GM18873 (cell line): ENCODE measurements around the gene MICAL2.

Experiments used
- ATAC-seq: cut with Tn5 transposase; IDR thresholded peaks from one replicate; pipeline ENCODE4 v1.9.1; 2021; ENCODE audit warnings: mild to moderate bottlenecking, moderate library complexity, moderate number of reproducible peaks; ENCODE audit not compliant: unreplicated experiment, low FRiP score

The MICAL2 gene

DNA sequence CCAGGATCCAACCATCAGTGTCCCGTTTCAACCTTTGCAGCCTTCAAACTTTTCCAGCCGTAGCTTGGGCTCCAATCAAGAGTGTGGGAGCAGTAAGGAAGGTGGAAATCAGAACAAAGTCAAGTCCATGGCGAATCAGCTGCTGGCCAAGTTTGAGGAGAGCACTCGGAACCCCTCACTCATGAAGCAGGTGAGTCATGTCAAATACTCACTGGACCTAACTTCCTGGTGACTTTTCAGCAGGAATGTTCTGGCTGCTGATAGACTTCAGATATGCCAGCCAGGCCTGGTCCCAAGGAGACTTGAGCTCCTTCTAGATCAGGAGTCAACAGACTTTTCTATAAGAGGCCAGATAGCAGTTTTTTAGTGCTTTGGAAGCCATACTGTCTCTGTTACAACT is 129.0 kb downstream of the MICAL2 start:
- no peak for ATAC-seq

DNA sequence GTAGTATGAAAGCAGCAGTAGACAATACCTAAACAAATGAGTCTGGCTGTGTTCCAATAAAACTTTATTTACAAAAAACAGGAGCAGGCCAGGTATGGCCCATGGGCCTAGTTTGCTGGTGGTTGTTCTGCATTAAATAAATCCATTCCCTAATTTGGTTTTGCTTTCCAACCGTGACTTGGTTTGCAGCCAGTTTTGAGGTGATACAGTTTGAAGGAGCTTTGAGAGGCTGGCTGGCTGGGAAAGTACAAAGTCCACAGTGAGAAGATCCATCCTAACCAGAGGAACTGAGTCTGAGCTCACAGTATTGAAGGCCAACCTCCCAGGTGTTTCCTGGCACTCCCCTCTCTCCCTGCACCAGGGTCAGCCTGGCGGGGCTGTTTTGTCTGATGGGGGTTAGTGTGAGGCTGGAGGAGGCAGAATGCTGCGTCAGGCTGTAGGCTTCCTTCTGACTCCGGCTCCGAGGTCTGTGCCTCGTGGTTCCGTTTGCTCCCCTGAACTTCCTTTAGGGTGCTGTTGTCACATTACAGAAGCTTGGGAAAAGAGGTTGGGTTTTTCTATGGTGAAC is 129.5 kb downstream of the MICAL2 start:
- no peak for ATAC-seq

DNA sequence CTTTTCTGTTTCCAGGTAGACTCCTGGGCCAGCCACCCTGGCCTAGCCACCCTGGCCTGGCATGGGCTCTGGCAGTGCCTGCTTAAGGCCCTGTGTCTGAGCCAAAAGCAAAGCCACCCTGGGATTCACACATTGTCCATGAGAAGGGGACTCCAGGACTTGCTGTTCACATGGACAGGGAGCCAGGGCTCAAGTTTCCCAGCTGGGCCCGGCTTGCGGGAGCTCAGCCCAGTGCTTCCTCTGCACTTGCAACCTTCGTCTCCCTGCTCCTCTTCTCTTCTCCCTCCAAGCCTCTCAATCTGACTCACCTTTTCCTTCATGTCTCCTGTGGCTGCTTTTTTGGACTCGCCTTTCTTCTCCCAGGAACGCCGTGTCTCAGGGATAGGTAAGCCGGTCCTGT is 130.3 kb downstream of the MICAL2 start:
- no peak for ATAC-seq

DNA sequence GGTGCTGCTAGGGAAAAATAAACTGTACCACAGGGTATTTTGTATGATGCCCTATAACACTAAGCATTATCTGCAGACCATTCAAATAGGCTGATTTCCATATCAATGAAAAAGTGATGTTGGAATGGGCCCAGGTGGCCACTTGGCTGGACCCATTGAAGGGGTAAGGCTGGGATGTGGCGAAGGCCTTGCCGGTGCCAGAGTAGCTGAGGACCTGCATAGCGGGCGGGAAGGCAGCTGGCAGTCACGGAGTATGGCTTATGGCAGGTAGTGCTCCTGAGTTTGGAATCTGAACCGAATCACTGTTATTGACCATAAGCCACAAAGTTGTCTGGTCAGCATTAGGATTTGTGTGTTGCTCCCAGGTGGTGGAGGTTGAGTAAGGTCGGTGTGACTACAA is 131.0 kb downstream of the MICAL2 start:
- ATAC-seq: no peak

DNA sequence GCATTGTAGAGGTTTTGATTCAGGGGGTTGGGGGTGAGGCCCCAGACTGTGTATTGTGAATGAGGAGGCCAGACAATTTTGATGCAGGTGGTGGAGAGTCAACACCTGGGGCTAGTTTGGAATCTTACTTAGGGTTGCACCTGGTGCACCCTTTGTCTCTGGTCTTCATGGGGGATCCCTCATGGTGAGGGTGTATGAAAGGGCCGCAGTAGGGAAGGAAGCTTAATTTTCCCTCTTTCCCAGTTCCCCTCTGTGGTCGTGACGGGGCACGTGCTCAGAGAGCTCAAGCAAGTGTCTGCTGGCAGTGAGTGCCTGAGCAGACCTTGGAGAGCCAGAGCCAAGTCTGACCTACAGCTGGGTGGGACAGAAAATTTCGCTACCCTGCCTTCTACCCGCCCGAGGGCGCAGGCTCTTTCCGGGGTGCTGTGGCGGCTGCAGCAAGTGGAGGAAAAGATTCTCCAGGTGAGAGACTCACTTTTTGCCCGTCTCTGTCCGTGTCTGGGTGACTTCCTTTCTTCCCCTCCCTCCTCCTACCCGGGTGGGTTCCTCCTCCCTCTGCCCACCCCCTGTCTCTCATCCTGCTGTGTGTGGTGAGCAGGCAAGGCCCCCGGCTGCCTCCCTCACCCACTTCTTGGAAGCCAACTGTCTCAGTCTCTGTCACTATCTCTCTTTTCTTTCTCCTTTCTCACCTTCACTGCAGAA is 131.7 kb downstream of the MICAL2 start:
- ATAC-seq: no peak

DNA sequence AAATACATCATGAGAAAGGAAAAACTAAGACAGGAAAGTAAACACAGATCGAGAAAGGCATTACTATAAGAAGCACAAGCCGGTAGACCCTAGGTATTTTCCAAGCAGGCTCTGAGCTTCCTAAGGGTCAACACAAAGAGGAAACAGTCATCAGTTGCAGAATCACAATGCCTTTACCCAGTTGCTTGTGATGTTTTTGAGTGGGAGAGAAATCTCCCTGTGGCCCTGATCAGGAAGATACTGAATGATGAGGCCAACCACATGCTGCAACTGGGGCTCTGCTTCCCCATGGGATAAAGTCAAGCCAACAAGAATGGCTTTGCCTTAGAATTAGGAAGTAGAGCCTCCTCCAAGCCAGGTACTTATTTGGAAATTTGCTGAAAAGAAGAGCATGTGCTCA is 132.6 kb downstream of the MICAL2 start:
- ATAC-seq: no peak

DNA sequence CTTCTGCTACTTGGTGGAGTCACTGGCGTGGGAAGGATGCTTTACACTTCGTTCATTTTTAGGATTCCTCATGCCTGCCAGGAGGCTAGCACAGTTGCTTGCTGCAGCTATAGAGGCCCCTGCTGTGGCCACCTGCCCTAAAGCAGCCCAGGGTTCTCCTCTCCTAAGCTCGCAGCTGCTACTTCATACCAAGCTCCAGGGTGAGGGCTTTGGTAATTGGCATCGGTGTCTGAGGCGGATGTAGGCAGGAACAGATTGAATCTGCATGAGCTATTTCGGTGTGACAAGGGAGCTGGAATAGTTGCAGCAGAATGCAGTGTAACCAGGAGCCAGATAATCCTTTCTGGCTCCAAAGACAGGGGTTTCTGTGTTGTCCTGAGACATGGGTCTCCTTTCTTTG is 133.1 kb downstream of the MICAL2 start:
- no peak for ATAC-seq

DNA sequence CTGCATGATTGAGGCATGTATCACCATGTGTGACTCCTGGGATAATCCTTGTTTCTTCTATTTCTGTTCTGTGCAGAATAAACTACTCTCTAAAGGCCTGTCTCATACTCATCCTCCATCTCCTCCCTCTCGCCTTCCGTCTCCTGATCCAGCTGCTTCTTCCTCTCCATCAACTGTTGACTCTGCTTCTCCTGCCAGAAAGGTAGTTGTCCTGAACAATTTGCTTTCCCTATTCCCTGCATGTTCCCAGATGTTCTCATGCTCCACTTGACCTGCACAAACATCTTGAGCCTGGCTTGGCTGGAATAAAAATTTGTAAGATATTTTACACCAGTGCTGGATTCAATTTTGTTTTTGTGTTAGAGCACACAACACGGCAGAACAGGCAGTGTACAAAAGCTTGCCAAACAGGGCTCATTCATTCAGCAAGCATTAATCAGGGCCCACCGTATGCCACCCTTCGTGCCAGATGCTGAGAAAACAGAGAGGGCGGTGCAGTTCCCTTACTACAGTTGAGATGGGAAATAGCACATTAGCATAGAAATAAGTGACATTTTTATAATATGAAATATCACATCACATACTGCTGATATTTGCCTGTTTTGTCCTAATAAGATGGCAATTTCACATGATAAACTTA is 133.6 kb downstream of the MICAL2 start:
- no peak for ATAC-seq

DNA sequence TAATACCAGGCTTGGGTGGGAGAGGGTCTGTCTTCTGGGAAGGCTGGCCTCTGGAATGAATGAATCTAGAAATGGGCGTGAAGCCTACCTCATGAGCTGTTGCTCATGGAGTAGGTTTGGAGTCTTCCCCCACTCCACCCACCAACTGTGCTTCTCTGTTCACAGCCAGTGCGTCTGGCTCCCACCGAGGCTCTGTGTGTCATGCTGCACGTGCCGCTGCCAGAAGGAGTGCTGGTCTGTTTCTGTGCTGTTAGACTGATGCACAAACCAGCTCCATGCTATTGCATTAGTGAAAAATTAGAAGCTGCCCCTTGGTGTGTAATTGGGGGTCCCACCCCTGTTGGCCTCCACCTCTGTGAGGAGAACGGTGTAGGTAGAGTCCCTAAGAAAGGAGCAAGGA is 134.7 kb downstream of the MICAL2 start:
- ATAC-seq: no peak

DNA sequence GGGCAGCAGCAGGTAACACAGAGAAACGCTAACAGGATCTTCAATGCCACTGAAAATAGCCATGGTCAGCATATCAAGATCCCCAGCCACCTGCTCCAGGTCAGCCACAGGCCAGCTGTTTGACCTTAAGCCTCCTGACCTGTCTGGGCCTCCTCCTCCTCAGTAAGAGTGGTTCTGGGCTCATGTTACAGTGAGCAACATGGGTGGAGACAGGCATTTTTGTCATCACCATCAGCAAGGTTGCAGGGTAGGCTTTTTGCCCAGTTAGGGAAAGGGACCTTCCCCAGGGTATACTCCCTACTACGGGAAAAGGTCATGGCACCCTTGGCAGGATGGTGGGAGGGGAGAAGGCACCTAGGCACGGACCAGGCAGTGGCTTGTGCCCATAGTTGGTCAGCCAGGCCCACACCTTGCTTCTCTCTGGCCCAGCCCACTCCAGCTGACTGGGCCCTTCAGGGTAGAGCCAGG is 135.2 kb downstream of the MICAL2 start:
- ATAC-seq: no peak

DNA sequence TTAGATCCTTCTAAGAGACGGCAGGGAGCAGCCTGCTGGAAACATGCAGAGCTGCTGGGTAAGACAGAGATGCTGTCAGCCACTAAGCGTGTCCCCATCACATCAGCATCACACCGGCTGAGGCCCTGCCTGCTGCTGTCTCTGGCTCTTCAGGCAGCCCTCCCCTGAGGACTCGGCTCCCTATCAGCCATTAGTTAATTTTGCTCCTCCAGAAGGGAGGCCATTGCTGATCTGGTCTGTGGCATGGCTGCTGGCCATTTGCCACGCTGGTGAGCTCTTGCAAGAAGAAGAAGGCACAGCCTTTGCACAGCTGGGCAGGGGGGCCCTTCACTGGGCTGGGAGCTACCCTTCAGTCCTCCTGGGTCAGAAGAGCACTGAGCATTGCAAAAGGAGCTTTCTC is 135.8 kb downstream of the MICAL2 start:
- no peak for ATAC-seq

DNA sequence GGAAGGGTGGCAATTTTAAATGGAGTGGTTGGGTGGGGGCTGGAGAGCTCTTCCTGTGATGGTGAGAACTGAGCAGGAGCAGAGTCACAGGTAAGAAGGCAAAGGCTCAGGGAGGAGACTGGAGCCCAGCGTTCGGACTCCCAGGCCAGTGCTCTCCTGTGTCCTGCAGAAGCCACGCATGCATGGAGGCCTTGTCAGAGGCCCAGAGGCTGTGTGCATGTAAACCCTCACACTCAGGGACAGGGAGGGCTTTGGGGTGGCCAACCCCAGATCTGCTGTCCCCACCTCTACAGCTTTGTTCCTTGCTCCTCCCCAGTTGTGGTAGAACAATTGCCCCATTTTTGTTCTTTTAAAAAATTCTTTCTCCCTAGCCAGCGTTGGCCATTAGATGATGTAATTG is 136.6 kb downstream of the MICAL2 start:
- no peak for ATAC-seq

DNA sequence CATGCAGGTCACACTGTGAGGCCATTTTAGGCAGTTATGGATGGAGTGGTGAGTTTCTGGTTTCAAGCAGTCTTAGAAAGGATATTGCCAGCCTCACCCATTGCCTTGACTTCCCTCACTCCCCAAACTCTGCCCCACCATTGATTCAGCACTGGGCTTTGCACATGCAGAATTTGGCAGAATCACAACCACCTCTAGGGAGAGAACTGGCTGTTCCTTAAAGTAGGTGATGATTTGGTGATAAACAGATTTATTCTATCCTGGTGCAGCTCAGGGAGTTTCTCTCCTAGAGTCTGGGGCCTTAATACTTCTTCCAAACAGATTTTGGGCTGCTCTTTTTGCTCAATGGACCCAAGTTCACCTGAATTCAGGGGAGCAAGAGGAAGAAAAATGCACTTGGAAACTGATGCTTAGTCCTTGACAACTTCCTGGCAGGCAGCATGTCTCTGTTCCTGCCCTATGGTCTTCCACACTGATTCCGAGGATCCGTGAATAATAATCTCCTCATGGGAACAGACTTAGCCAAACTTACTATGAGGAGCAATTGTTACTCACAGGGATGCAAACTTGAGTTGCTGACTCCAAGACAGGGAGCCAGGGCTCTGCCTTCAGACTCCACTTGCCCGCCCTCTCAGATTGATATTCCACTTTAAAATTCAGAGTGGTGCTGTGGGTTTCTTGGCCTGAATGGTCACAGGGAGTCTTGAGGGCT is 137.3 kb downstream of the MICAL2 start:
- ATAC-seq: no peak

DNA sequence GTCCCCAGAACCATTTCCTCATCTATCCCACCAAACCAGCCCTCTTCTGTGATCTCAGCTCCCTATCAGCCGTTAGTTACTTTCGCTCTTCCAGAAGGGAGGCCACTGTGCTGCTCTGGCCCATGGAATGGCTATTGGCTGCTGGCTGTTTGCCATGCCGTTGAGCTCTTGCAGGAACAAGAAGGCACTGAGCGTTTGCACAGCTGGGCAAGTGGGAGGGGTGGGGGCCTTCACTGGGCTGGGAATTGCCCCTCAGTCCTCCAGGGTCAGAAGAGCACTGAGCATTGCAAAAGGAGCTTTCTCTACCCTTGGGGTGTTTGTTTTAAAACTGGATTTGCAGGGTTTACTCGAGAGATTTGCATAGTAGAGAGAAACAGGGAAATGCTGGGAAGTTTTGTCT is 137.9 kb downstream of the MICAL2 start:
- ATAC-seq: no peak

DNA sequence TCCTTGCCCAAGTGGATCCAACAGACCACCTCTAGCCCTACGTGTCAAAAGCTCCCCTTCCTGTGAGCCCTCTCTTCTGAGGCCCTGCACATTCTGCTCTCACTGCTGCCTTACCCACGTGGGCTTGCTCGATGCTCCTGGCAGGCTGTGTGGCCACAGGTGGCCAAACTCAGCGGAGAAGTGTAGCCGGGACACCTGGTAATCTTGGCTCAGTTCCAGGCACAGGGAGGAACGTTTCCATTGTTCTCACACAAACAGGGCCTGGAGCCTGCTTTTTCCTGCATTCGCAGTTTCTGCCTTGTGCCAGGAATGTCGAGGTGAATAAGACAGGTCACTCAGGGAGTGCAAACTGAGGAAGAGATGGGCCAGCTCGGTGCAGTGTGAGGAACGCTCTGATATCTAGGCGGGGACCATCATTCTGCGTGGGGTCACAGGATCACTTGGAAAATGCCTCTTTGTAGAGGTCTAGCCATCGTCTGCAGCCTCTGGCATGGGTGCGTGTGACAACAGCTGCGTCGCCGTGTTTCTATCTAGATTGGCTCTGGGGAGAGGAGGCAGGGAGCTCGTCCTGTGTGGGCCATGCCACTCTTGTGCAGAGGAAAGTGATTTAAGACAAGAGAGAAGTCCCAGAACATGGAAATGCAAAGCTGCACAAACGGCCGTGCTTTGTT is 139.3 kb downstream of the MICAL2 start:
- ATAC-seq: no peak

DNA sequence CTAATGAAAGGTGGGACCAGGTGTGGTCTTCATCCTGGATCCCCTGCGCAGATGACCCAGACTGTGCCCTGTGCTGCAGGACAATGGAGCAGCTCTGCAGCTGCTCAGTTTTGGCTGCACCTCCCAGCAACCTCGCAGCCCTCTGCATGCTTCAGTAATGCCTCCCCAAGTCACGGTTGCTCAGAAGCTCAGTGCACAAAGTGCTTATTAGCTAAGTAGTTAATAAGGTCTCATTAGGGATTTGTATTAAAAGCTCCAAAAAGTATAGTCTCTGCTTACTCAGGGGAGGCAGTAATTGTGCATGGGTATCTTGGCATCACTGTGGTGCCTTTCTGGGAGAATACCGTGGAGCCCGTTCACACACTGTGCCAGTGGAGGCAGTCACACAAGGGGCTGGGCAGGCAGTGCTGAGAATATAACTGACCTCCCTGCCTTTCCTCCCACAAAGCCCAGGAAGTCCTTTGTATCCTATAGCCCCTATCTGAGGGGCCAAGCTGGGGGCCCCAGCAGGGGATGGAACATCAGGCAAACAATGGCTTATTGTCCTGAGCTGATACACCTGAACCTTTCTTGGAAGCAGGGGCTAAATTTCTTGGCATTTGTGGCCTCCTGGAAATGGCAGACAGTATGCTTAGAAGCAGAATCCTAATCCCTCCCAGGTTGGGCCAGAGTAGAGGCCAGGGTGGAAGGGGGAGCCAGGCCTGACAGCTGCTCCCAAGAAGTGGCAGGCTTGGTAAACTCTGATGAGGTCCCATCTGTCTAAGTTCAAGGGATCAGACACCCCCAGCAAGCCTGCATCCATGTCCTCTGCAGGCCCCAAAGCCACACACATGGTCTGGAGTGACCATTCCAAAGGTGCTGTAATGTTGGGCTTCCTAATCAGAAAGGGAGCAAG is 141.5 kb downstream of the MICAL2 start:
- no peak for ATAC-seq

DNA sequence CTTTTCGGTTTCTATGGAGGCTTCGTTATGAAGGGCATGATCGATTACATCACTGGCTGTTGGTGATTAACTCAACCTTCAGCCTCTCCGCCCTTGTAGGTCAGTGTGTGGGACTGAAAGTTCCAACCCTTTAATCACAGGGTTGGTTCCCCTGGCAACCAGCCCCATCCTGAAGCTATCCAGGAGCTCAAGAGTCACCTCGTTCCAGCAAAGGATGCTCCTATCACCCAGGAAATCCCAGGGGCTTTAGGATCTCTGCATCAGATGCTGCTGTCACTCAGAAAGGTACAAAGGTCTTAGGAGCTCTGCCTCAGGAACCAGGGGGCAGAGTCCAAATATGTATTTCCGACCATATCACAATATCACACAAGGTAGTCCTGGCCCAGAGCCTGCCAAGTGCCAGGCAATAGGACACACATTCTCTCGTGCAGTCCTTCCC is 143.5 kb downstream of the MICAL2 start:
- no peak for ATAC-seq

DNA sequence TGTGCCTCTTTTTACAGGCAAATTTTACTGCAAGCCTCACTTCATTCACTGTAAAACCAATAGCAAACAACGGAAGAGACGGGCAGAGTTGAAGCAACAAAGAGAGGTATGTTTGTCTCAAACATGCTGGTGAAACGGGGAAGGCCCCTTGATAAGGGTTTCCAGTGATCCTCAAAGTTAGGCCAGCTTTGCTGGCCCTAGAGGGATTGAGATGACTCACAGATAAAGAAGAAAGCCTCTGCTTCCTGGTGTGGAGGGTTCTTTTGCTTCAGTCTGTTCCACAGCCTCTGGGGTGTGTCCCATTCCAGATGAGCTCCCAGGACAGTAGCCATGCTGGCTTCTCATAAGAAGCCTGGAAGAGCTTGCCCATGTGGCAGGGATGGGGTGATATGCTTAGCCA is 148.1 kb downstream of the MICAL2 start:
- ATAC-seq: no peak

DNA sequence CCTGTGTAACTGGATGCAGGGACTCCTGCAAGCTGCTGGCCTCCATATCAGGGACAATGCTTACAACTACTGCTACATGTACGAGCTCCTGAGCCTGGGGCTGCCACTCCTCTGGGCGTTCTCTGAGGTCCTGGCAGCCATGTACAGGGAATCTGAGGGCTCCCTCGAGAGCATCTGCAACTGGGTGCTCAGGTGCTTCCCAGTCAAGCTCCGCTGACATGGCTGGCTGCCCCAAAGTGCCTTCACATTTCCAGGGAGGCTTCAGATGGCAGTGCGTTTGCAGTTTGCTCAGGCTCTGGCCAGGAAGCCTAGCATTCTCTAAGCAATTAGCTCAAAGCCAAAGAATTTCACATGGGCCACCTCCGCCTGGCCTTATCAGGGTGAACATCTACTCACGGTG is 149.6 kb downstream of the MICAL2 start:
- no peak for ATAC-seq
